Cardiac muscle cell (in vitro differentiated cells and primary cell): ENCODE measurements around the gene BLVRB. TPM values are rescaled to one million over a fixed set of nuclear protein-coding genes. Genes with fewer than 3 reads are reported as not detected.
"Not testable (repeated sequence)": the region's sequence is repeated elsewhere in the genome, so short reads cannot be mapped to it uniquely, and the experiment has no call there.

Experiments used
- DNase-seq, 2 donors: peaks; one replicate each; pipeline versions ENCODE4 v3.0.0 to v3.0.0-alpha.2; 2010 to 2017; ENCODE audit warnings: low read depth in 1 of 2, low spot score in 1 of 2
- H3K27ac ChIP-seq: fragments of 200-600 bp; sonication (generic); 2 replicates; pipeline ENCODE4 v1.5.1; 2016
- H3K27me3 ChIP-seq: fragments of 200-600 bp; sonication (generic); 2 replicates; pipeline ENCODE4 v1.6.0; 2016; ENCODE audit warnings: control low read depth
- H3K36me3 ChIP-seq: fragments of 200-600 bp; sonication (generic); 2 replicates; pipeline ENCODE4 v1.5.1; 2016; ENCODE audit warnings: control low read depth
- H3K4me1 ChIP-seq: fragments of 200-600 bp; sonication (generic); 2 replicates; pipeline ENCODE4 v1.8.1; 2017; ENCODE audit warnings: low read depth, mild to moderate bottlenecking, mixed run types
- H3K4me3 ChIP-seq: fragments of 200-600 bp; sonication (generic); 2 replicates; pipeline ENCODE4 v1.5.1; 2016; ENCODE audit warnings: mild to moderate bottlenecking
- H3K9me3 ChIP-seq: fragments of 200-600 bp; sonication (generic); 2 replicates; pipeline ENCODE4 v1.5.1; 2017; ENCODE audit warnings: low read depth, mild to moderate bottlenecking, control low read depth
- CTCF ChIP-seq: IDR thresholded peaks from 2 replicates; pipeline ENCODE4 v1.5.1; 2012; ENCODE audit warnings: low read depth, mild to moderate bottlenecking, low read length
- polyA plus RNA-seq: library from polyadenylated mRNA; unstranded; fragments of >200 nt; fragmentation: Nextera tagmentation; extraction: Ambion mirVana; gene quantifications from 2 replicates; pipeline ENCODE4 v1.2.1, GENCODE V29; 2016
- total RNA-seq: library from RNA; depleted of rRNA; stranded (reverse); fragments of >200 nt; gene quantifications from 2 replicates; pipeline ENCODE4 v1.2.3, GENCODE V29; 2016

BLVRB gene
- total and polyA plus RNA-seq, 2 experiments from 2014 or later = 61.5 to 93.8 TPM

GRCh38 chr19:40461669-40462221, 3.8 kb downstream of the BLVRB start:
- Histone ChIP-seq H3K4me3 (no peak overlapping the region), H3K36me3 (no peaks in the 10 kb centered on the region), H3K4me1 (peaks cover 5% of the 10 kb centered on the region), H3K9me3 (no peaks in the 10 kb centered on the region), H3K27ac (no peak overlapping the region), H3K27me3 (peaks cover 6% of the 10 kb centered on the region)
- TF ChIP-seq CTCF = no peak
- no peak for DNase-seq

GRCh38 chr19:40460185-40460584, 5.4 kb downstream of the BLVRB start:
- H3K36me3 ChIP-seq = no peaks in the 10 kb centered on the region
- DNase-seq = no peak
- H3K27ac ChIP-seq = no peak overlapping the region
- H3K9me3 ChIP-seq = no peaks in the 10 kb centered on the region
- no peaks in the 10 kb centered on the region for H3K27me3 ChIP-seq
- TF ChIP-seq CTCF = no peak
- peaks cover 5% of the 10 kb centered on the region for H3K4me1 ChIP-seq
- H3K4me3 ChIP-seq = no peak overlapping the region

- no peak overlapping the region for H3K27ac ChIP-seq
- no peaks in the 10 kb centered on the region for H3K9me3 ChIP-seq
- no peak for TF ChIP-seq CTCF
- no peaks in the 10 kb centered on the region for H3K27me3 ChIP-seq
- H3K4me3 ChIP-seq = no peak overlapping the region
- no peaks in the 10 kb centered on the region for H3K4me1 ChIP-seq
- H3K36me3 ChIP-seq = no peaks in the 10 kb centered on the region
- no peak for DNase-seq
Measured at GRCh38 chr19:40458597-40458974, 7.0 kb downstream of the BLVRB start.

GRCh38 chr19:40457953-40458596, 7.5 kb downstream of the BLVRB start:
- Histone ChIP-seq H3K36me3 (no peaks in the 10 kb centered on the region), H3K27ac (no peak overlapping the region), H3K4me3 (no peak overlapping the region), H3K9me3 (no peaks in the 10 kb centered on the region), H3K27me3 (no peaks in the 10 kb centered on the region), H3K4me1 (no peaks in the 10 kb centered on the region)
- no peak for DNase-seq
- no peak for TF ChIP-seq CTCF

- no peak overlapping the region for H3K4me3 ChIP-seq
- no peaks in the 10 kb centered on the region for H3K36me3 ChIP-seq
- H3K9me3 ChIP-seq = no peaks in the 10 kb centered on the region
- TF ChIP-seq CTCF = no peak
- DNase-seq = no peak
- no peaks in the 10 kb centered on the region for H3K4me1 ChIP-seq
- no peaks in the 10 kb centered on the region for H3K27me3 ChIP-seq
- H3K27ac ChIP-seq = no peak overlapping the region
Measured at GRCh38 chr19:40457048-40457447, 8.5 kb downstream of the BLVRB start.

GRCh38 chr19:40453943-40454342, 11.6 kb downstream of the BLVRB start:
- H3K36me3 ChIP-seq, H3K27me3 ChIP-seq, H3K27ac ChIP-seq, H3K9me3 ChIP-seq, H3K4me3 ChIP-seq, DNase-seq, H3K4me1 ChIP-seq: not testable (repeated sequence)
